Stimulated activated CD4-positive, alpha-beta T cell treated with anti-CD3 and anti-CD28 coated beads, Interleukin-12 subunit alpha, Interleukin-12 subunit beta, amount 100 ng/mL, for 48 hours (primary cell): ENCODE measurements around the gene NUDT16.
"Not testable (repeated sequence)": the region's sequence is repeated elsewhere in the genome, so short reads cannot be mapped to it uniquely, and the experiment has no call there.

ENCODE experiments used
- DNase-seq, 3 donors: peaks; one replicate each; pipeline ENCODE4 v3.0.0-alpha.2; 2020; ENCODE audit warnings: low read depth in 2 of 3, low spot score in 1 of 3

The NUDT16 gene

GRCh38 chr3:131380821-131381444, 641 bp upstream of the NUDT16 start:
- not testable (repeated sequence) for DNase-seq

GRCh38 chr3:131386429-131387165, 5.0 kb downstream of the NUDT16 start:
- DNase-seq: no peak

- no peak for DNase-seq
Observed at GRCh38 chr3:131387796-131388489, 6.4 kb downstream of the NUDT16 start.

GRCh38 chr3:131388490-131388799, 6.9 kb downstream of the NUDT16 start:
- DNase-seq: no peak

GRCh38 chr3:131390331-131390730, 8.8 kb downstream of the NUDT16 start:
- DNase-seq: no peak

- no peak for DNase-seq
Observed at GRCh38 chr3:131393051-131393450, 11.5 kb downstream of the NUDT16 start.

- no peak for DNase-seq
Observed at GRCh38 chr3:131393868-131394267, 12.3 kb downstream of the NUDT16 start.

GRCh38 chr3:131394400-131394799, 12.8 kb downstream of the NUDT16 start:
- DNase-seq: no peak

- DNase-seq: no peak
Observed at GRCh38 chr3:131396170-131396569, 14.6 kb downstream of the NUDT16 start.

GRCh38 chr3:131397889-131398288, 16.3 kb downstream of the NUDT16 start:
- DNase-seq: no peak

- no peak for DNase-seq
Observed at GRCh38 chr3:131401978-131402377, 20.4 kb downstream of the NUDT16 start.

- no peak for DNase-seq
Observed at GRCh38 chr3:131402391-131403039, 20.9 kb downstream of the NUDT16 start.

GRCh38 chr3:131403216-131403895, 21.8 kb downstream of the NUDT16 start:
- DNase-seq: no peak

- DNase-seq: no peak
Observed at GRCh38 chr3:131405411-131405810, 23.8 kb downstream of the NUDT16 start.

- no peak for DNase-seq
Observed at GRCh38 chr3:131406274-131406673, 24.7 kb downstream of the NUDT16 start.

GRCh38 chr3:131417751-131418150, 36.2 kb downstream of the NUDT16 start:
- no peak for DNase-seq

- DNase-seq: no peak
Observed at GRCh38 chr3:131421301-131421700, 39.7 kb downstream of the NUDT16 start.

- DNase-seq: no peak
Observed at GRCh38 chr3:131421957-131422498, 40.5 kb downstream of the NUDT16 start.

- no peak for DNase-seq
Observed at GRCh38 chr3:131427226-131427625, 45.7 kb downstream of the NUDT16 start.

- DNase-seq: no peak
Observed at GRCh38 chr3:131431754-131432153, 50.2 kb downstream of the NUDT16 start.

- DNase-seq: no peak
Observed at GRCh38 chr3:131432441-131432840, 50.9 kb downstream of the NUDT16 start.
